ENCODE measurements around the gene CDH4. TPM values are rescaled to one million over a fixed set of nuclear protein-coding genes. Genes with fewer than 3 reads are reported as not detected.

CDH4 gene
- total and polyA plus RNA-seq, 2 donors from 2014 or later = 1.1 TPM; not detected in 1

DNA sequence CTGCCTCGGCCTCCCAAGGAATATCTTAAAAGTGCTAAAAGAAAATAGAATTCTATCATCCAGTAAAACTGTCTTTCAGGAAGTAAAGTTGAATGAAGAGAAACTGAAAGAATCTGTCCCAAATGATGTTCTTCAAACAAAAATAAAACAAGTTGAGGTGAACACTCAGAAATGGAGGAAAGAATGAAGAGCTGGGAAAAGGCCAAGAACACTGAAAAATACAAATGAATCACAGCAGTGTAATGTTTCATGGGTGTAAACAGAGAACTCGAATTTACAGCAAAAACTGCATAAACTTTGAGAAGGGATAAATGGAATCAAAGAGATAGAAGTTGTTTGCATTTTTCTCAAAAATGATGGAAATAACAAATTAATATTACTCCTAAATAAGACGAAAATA is 496.3 kb downstream of the CDH4 start:
- Histone ChIP-seq H3K27me3 (ENCODE audit: control insufficient read depth, insufficient read depth, low read length) (no peaks in the 10 kb centered on the region), H3K9ac (ENCODE audit: low read length in 3 of 3) (no peak overlapping the region), H3K4me1 (ENCODE audit: control insufficient read depth in 2 of 3, insufficient read depth in 2 of 3, low read depth in 1 of 3, low read length in 3 of 3) (no peaks in the 10 kb centered on the region), H3K4me3 (ENCODE audit: low read length in 3 of 3) (no peak overlapping the region), H3K36me3 (ENCODE audit: control insufficient read depth in 2 of 3, insufficient read depth in 3 of 3, low read length in 3 of 3) (no peaks in the 10 kb centered on the region), H3K9me3 (ENCODE audit: control insufficient read depth in 2 of 3, insufficient read depth in 1 of 3, low read length in 3 of 3) (no peaks in the 10 kb centered on the region), H3K27ac (ENCODE audit: low read depth in 2 of 2, low read length in 2 of 2) (no peak overlapping the region)
- intact Hi-C loops (cut with DNase I) = no loop called here
- FAIRE-seq = no peak
- TF ChIP-seq, protein P1, sequence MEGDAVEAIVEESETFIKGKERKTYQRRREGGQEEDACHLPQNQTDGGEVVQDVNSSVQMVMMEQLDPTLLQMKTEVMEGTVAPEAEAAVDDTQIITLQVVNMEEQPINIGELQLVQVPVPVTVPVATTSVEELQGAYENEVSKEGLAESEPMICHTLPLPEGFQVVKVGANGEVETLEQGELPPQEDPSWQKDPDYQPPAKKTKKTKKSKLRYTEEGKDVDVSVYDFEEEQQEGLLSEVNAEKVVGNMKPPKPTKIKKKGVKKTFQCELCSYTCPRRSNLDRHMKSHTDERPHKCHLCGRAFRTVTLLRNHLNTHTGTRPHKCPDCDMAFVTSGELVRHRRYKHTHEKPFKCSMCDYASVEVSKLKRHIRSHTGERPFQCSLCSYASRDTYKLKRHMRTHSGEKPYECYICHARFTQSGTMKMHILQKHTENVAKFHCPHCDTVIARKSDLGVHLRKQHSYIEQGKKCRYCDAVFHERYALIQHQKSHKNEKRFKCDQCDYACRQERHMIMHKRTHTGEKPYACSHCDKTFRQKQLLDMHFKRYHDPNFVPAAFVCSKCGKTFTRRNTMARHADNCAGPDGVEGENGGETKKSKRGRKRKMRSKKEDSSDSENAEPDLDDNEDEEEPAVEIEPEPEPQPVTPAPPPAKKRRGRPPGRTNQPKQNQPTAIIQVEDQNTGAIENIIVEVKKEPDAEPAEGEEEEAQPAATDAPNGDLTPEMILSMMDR (IDR thresholded peaks at IDR 0.05; ENCODE audit: borderline replicate concordance, extremely low read depth, insufficient read depth) = no peak
- DNase-seq = no peak

DNA sequence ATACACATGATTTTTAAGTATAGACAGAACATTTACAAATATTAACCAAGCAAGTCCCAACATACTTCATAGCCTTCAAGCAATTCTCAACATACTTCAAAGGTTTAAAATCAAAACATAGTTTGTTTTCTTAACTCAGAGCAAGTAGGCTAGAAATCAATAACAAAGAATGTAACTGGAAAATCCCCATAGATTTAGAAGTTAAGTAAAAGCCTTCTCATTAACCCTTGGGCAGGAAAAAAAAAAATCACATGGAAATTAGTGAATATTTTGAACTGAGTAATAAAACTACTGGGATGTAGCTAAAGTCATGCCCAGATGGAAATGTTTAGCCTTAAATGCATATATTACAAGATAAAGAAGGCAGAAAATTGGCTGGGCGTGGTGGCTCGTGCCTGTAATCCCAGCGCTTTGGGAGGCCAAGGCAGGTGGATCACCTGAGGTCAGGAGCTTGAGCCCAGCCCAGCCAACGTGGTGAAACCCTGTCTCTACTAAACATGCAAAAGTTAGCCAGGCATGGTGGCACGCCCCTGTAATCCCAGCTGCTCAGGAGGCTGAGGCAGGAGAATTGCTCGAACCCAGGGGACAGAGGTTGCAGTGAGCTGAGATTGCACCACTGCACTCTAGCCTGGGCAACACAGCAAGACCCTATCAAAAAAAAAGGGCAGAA is 497.5 kb downstream of the CDH4 start:
- Histone ChIP-seq H3K4me3 (ENCODE audit: low read length in 3 of 3) (no peak overlapping the region), H3K27ac (ENCODE audit: low read depth in 2 of 2, low read length in 2 of 2) (no peak overlapping the region), H3K36me3 (ENCODE audit: control insufficient read depth in 2 of 3, insufficient read depth in 3 of 3, low read length in 3 of 3) (no peaks in the 10 kb centered on the region), H3K4me1 (ENCODE audit: control insufficient read depth in 2 of 3, insufficient read depth in 2 of 3, low read depth in 1 of 3, low read length in 3 of 3) (no peaks in the 10 kb centered on the region), H3K9ac (ENCODE audit: low read length in 3 of 3) (no peak overlapping the region), H3K9me3 (ENCODE audit: control insufficient read depth in 2 of 3, insufficient read depth in 1 of 3, low read length in 3 of 3) (no peaks in the 10 kb centered on the region), H3K27me3 (ENCODE audit: control insufficient read depth, insufficient read depth, low read length) (no peaks in the 10 kb centered on the region)
- TF ChIP-seq, protein P1 (IDR thresholded peaks at IDR 0.05; ENCODE audit: borderline replicate concordance, extremely low read depth, insufficient read depth) = no peak
- DNase-seq (peak in 1 of 5 donors; percentile 18), FAIRE-seq (no peak)
- intact Hi-C loops (cut with DNase I) = no loop called here

DNA sequence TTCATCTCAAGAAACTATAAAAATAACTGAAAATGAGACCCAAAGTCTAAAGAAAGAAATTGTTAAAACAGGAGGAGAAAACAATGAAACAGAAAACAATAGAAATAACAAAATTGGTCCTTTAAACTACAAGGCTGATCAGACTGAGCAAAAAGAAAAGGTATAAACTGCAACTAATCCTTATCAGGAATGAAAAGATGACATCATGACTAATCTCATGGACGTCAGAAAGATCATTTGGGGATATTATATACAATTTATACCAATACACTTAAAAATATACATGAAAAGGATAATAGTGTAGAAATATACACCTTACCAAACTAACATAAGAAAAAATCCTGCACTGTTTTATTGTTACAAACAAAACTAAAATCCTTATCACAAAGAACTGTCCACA is 498.0 kb downstream of the CDH4 start:
- Histone ChIP-seq H3K4me1 (ENCODE audit: control insufficient read depth in 2 of 3, insufficient read depth in 2 of 3, low read depth in 1 of 3, low read length in 3 of 3) (no peaks in the 10 kb centered on the region), H3K4me3 (ENCODE audit: low read length in 3 of 3) (no peak overlapping the region), H3K36me3 (ENCODE audit: control insufficient read depth in 2 of 3, insufficient read depth in 3 of 3, low read length in 3 of 3) (no peaks in the 10 kb centered on the region), H3K27ac (ENCODE audit: low read depth in 2 of 2, low read length in 2 of 2) (no peak overlapping the region), H3K9ac (ENCODE audit: low read length in 3 of 3) (no peak overlapping the region), H3K9me3 (ENCODE audit: control insufficient read depth in 2 of 3, insufficient read depth in 1 of 3, low read length in 3 of 3) (no peaks in the 10 kb centered on the region), H3K27me3 (ENCODE audit: control insufficient read depth, insufficient read depth, low read length) (no peaks in the 10 kb centered on the region)
- FAIRE-seq = no peak
- TF ChIP-seq, protein P1 (IDR thresholded peaks at IDR 0.05; ENCODE audit: borderline replicate concordance, extremely low read depth, insufficient read depth) = no peak
- intact Hi-C loops (cut with DNase I) = no loop called here
- DNase-seq = no peak

DNA sequence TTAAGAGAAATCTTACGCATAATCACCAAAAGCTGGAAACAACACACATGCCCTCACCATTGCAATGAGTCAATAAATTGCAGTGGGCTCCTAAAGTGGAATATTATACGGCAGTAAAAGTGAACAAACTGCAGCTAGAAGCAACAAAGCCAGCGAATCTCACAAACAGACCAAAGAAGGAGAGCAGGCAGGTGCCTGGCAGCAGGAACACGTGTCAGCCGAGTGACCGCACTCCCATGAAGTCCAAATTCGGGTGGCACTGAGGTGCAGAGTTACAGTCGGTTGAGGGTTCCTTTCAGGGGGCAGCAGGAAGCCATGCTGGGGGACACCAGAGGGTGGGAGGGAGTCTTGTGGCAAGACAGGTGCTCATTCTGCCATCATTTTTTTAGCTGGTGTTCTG is 500.5 kb downstream of the CDH4 start:
- Histone ChIP-seq H3K27me3 (ENCODE audit: control insufficient read depth, insufficient read depth, low read length) (no peaks in the 10 kb centered on the region), H3K9ac (ENCODE audit: low read length in 3 of 3) (no peak overlapping the region), H3K27ac (ENCODE audit: low read depth in 2 of 2, low read length in 2 of 2) (no peak overlapping the region), H3K4me1 (ENCODE audit: control insufficient read depth in 2 of 3, insufficient read depth in 2 of 3, low read depth in 1 of 3, low read length in 3 of 3) (no peaks in the 10 kb centered on the region), H3K36me3 (ENCODE audit: control insufficient read depth in 2 of 3, insufficient read depth in 3 of 3, low read length in 3 of 3) (no peaks in the 10 kb centered on the region), H3K9me3 (ENCODE audit: control insufficient read depth in 2 of 3, insufficient read depth in 1 of 3, low read length in 3 of 3) (no peaks in the 10 kb centered on the region), H3K4me3 (ENCODE audit: low read length in 3 of 3) (no peak overlapping the region)
- FAIRE-seq (no peak), DNase-seq (peak in 1 of 5 donors; percentile 34)
- intact Hi-C loops (cut with DNase I) = no loop called here
- TF ChIP-seq, protein P1 (IDR thresholded peaks at IDR 0.05; ENCODE audit: borderline replicate concordance, extremely low read depth, insufficient read depth) = no peak

Measured in kidney (tissue), 14 donors.